GM21515 (cell line): ENCODE results near the gene VASP.
A peak's percentile ranks its signal among the peaks of the same experiment; 100 is the strongest.

Experiments used
- ATAC-seq: cut with Tn5 transposase; IDR thresholded peaks from one replicate; pipeline ENCODE4 v1.9.1; 2021; ENCODE audit not compliant: unreplicated experiment

VASP gene

GRCh38 chr19:45473682-45474605 is 33.3 kb upstream of the VASP start:
- no peak for ATAC-seq

DNA sequence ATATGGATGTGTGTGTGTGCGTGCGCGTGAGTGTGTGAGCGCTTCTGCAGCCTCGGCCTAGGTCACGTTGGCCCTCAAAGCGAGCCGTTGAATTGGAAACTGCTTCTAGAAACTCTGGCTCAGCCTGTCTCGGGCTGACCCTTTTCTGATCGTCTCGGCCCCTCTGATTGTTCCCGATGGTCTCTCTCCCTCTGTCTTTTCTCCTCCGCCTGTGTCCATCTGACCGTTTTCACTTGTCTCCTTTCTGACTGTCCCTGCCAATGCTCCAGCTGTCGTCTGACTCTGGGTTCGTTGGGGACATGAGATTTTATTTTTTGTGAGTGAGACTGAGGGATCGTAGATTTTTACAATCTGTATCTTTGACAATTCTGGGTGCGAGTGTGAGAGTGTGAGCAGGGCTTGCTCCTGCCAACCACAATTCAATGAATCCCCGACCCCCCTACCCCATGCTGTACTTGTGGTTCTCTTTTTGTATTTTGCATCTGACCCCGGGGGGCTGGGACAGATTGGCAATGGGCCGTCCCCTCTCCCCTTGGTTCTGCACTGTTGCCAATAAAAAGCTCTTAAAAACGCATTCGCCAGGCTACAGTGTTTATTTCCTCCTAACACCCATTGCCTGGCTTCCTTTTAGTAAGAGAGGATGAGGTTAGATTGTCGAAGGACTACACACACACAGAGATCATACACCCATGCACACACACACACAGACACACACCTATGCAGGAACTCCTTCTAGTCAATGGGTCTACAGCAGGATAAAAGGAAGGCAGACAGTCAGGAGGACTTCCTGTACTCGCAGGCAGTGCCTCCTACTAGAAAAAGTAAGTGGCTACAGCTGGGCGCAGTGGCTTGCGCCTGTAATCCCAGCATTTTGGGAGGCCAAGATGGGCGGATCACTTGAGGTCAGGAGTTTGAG is 32.4 kb upstream of the VASP start:
- ATAC-seq: no peak

GRCh38 chr19:45475537-45476291 is 31.6 kb upstream of the VASP start:
- no peak for ATAC-seq

GRCh38 chr19:45476304-45476703 is 31.0 kb upstream of the VASP start:
- ATAC-seq: no peak

DNA sequence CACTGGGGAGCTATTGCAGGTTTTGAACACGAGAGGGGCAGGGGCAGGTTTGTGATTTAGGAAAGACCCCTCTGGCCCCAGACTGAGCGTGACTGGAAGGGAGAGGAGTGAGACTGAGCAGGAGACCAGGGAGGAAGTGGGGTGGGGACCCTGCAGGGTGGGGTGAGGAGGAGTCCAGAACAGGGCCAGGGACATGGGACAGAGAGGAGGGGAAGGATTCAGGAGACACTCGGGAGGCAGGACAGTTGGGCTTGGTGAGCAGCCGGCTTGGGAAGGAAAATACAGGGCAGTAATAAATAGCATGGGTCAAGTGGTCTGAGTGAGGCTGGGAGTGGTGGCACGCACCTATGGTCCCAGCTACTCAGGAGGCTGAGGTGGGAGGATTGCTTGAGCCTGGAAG is 30.1 kb upstream of the VASP start:
- no peak for ATAC-seq

GRCh38 chr19:45477713-45478453 is 29.4 kb upstream of the VASP start:
- ATAC-seq: no peak

GRCh38 chr19:45478454-45479238 is 28.6 kb upstream of the VASP start:
- ATAC-seq: peak; percentile 66

- no peak for ATAC-seq
Measured at GRCh38 chr19:45483033-45483432, 24.2 kb upstream of the VASP start.

DNA sequence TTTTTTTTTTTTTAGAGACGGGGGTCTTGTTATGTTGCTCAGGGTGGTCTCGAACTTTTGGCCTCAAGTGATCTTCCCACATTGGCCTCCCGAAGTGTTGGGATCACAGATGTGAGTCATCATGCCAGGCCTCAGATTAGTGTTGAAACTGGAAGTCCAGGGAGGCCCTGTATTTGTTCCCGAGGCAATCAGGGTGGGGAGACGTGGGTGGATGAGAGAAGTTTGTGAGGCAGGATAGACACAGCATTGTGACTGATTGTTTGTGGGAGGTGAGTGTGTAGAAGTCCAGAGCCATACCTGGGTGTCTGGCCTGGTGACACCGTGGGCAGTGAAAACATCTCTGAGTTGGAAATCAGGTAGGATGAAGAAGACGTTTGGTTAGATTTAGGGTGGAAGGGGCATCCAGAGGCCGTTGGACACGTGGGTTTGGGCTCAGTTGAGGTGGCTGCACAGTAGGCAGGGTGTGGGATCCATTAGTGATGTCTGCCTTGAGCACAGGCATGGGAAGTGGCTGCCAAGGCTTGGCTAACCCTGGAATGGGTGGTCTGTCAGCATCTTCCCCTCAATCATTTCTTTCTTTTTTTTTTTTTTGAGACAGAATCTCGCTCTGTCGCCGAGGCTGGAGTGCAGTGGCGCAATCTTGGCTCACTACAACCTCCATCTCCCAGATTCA is 22.9 kb upstream of the VASP start:
- ATAC-seq: no peak

GRCh38 chr19:45485305-45486077 is 21.8 kb upstream of the VASP start:
- peak; percentile 89 for ATAC-seq

DNA sequence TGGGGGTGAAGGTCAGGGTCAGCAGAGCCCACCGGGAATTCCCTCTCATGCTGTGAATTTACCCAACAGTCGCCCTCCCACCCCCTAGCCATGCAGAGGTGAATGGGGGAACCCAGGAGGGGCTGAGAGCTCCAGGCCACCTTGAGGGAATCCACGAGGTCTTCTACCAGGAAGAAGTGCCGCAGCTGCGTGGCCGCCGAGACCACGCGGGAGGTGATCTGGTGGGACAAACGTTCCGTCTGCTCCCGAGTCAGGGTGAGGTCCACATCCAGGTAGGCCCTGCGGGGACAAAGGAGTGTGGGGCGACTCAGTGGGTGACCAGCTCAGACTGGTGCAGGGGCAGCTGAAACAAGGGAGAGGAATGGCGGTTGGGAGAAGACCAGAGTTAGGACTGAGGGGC is 18.6 kb upstream of the VASP start:
- ATAC-seq: no peak

DNA sequence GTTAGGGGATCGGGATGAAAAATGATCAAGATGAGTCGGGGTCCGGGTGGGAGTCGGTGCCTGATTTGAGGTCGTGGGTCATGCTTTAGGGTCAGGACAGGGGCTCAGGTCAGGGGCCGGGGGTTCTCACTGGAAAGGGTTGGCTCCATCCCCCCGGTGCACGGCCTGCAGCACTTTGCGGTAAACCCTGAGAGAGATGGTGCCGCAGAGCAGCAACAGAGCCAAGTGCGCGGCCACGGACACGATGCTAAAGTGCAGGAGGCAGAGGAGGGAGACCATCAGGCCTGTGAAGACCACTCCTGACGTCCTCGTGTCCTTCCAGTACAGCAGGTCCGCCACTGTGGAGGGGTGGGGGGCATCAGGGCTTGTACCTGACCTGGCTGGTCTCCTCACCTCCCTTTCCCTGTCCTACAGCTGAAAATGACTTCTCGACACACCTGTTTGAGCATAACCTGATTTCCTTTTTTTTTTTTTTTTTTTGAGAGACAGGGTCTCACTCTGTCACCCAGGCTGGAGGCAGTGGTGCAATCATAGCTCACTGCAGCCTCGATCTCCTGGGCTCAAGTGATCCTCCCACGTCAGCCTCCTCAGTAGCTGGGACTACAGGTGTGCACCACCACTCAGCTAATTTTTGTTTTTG is 17.9 kb upstream of the VASP start:
- no peak for ATAC-seq

GRCh38 chr19:45492137-45492626 is 15.1 kb upstream of the VASP start:
- no peak for ATAC-seq

DNA sequence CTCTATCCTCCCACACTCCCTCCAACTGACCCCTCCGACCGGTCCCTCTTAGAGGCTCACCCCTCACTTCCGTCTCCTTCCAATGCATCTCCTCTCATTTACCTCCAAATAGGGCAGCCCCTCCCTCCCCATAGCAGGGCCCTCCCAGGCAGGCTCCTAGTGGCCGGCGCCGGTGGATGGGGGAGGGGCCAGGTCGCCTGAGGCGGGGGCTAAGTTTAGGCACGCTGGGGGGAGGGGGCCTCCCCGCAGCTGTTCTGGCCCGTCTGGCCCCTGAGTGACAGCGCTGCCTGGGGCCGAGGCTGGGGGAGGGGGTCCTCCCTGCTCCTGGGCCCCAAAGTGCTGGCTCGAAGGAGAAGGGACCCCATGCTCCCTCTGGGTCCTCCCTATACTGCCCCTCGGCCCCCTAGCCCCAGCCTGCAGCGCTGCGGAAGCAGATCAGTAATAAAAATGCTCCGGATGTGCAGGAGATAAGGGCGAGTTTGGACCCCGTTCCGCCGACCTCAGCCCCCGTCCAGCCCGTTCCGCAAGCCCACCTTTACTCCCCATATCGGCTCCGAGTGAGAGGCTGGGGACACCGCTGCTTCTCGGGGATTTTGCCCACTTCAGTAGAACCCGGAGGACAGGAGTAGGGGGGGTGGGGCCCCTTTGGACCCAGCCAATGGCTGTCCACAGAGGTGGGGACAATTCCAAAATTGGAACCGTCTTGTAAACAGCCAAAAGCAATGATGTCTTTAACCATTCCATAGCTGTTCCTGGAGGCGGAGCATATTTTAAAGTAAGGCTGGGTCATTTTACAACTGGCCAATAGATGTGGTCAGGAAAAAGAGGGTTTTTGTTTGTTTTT is 14.4 kb upstream of the VASP start:
- ATAC-seq: no peak

DNA sequence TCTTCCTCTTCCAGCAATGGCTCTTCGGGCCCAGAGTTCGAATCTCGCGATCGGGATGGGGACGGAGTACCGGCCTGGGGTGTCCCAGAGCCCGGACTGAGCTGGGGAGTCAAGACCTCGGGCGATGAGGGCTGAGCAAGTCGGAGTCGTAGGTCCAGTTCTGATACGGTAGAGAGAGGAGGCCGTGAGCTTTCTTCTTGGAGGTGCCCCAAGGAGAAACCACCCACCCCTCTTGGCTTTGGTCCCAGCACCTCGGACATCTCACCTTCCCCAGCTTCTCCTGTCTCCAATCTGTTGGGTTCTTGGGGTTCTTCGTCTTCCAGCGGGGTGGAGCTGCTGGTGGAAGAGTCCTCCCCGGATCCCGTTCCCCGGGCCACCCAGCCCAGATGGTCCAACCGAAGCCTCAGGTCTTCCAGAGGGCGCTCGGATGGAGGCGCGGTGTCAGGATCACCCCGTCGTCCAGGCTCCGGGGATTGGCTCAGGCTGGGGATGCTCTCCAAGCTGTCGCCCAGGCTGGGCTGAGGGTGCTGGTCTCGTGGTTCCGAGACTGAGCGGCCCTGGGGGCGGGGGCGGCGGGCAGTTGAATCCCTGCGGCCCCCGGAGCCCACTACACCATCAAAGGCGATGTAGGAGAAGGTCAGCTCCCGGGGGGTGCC is 12.9 kb upstream of the VASP start:
- ATAC-seq: no peak

- no peak for ATAC-seq
Measured at GRCh38 chr19:45495178-45495577, 12.1 kb upstream of the VASP start.
